B cell (primary cell): ENCODE results near the gene B3GALNT1. TPM values are rescaled to one million over a fixed set of nuclear protein-coding genes. Genes with fewer than 3 reads are reported as not detected.

Experiments used
- ATAC-seq: fragments of 200-7000 bp; cut with Tn5 transposase; one replicate; pipeline ENCODE4 v1.10.0; 2021; ENCODE audit warnings: low read depth, mild to moderate bottlenecking, moderate number of reproducible peaks, moderate library complexity
- CTCF ChIA-PET: fragments of 350-600 bp; sonication (Branson Sonifier 250); formaldehyde crosslinking; loops from one replicate; lab custom pipeline; 2021; ENCODE audit warnings: antibody characterized with exemption, inconsistent platforms; lab: Charles Lee
- POLR2A ChIA-PET: fragments of 350-600 bp; sonication (Branson Sonifier 250); formaldehyde crosslinking; loops from one replicate; lab custom pipeline; 2021; ENCODE audit warnings: antibody characterized with exemption; lab: Charles Lee
- DNase-seq: peaks from one replicate; pipeline ENCODE4 v3.0.0; 2013
- H2AFZ ChIP-seq: 2 replicates; pipeline ENCODE4 v1.6.1; 2012; ENCODE audit warnings: mild to moderate bottlenecking, low read depth, low read length; ENCODE audit not compliant: insufficient read depth, poor library complexity, severe bottlenecking
- H3K27ac ChIP-seq, 2 donors: 1 replicate in 1 of 2; 2 replicates in 1 of 2; pipeline ENCODE4 v1.5.1; 2012 to 2013; ENCODE audit warnings: low read length in 2 of 2, mild to moderate bottlenecking in 2 of 2, moderate library complexity in 1 of 2
- H3K27me3 ChIP-seq, 4 experiments: fragments of 200-600 bp in 1 of 4; sonication (generic) in 1 of 4; replicated peaks in 1 of 4; 1 replicate in 2 of 4; 2 replicates in 2 of 4; pipeline versions ENCODE4 v1.6.1 to v1.7.0; 2013 to 2016; ENCODE audit warnings: low read length in 3 of 4, mild to moderate bottlenecking in 2 of 4, mixed read lengths in 1 of 4, moderate library complexity in 1 of 4; ENCODE audit not compliant: insufficient read depth in 4 of 4, control insufficient read depth in 3 of 4; ENCODE audit errors: control extremely low read depth in 1 of 4
- H3K36me3 ChIP-seq, 2 experiments: replicated peaks in 1 of 2; 1 replicate in 1 of 2; 2 replicates in 1 of 2; pipeline versions ENCODE4 v1.6.1 to v1.7.1; 2013; ENCODE audit warnings: low read length in 1 of 2; ENCODE audit not compliant: insufficient read depth in 2 of 2, control insufficient read depth in 1 of 2; ENCODE audit errors: control extremely low read depth in 1 of 2, extremely low read depth in 1 of 2
- H3K4me1 ChIP-seq, 2 donors: fragments of 200-600 bp in 1 of 2; sonication (generic) in 1 of 2; 1 replicate in 1 of 2; 2 replicates in 1 of 2; pipeline versions ENCODE4 v1.5.1 to v1.6.1; 2013 to 2017; ENCODE audit warnings: low read length in 2 of 2; ENCODE audit not compliant: control insufficient read depth in 2 of 2, insufficient read depth in 2 of 2
- H3K4me2 ChIP-seq: replicated peaks from 2 replicates; pipeline ENCODE3; 2012; ENCODE audit warnings: mild to moderate bottlenecking, low read depth, low read length; ENCODE audit not compliant: poor library complexity, severe bottlenecking
- H3K4me3 ChIP-seq, 5 experiments: fragments of 200-600 bp in 1 of 5; sonication (generic) in 1 of 5; 1 replicate in 3 of 5; 2 replicates in 2 of 5; pipeline versions ENCODE4 v1.5.1 to v1.7.0; 2011 to 2016; ENCODE audit warnings: low read length in 4 of 5, mild to moderate bottlenecking in 4 of 5, low read depth in 2 of 5, control low read depth in 1 of 5, moderate library complexity in 1 of 5; ENCODE audit not compliant: insufficient read depth in 1 of 5; ENCODE audit errors: control extremely low read depth in 1 of 5, extremely low read depth in 1 of 5
- H3K79me2 ChIP-seq: fragments of 200-600 bp; sonication (generic); one replicate; pipeline ENCODE4 v1.6.0; 2016; ENCODE audit warnings: low read length; ENCODE audit not compliant: control insufficient read depth, insufficient read depth
- H3K9ac ChIP-seq: fragments of 200-600 bp; sonication (generic); 2 replicates; pipeline ENCODE4 v1.6.1; 2017; ENCODE audit warnings: mild to moderate bottlenecking, low read length, moderate library complexity
- H3K9me3 ChIP-seq, 3 donors: one replicate each; pipeline versions ENCODE4 v1.6.1 to v1.7.1; 2013; ENCODE audit warnings: low read length in 2 of 3; ENCODE audit not compliant: control insufficient read depth in 2 of 3, insufficient read depth in 1 of 3; ENCODE audit errors: control extremely low read depth in 1 of 3
- H4K20me1 ChIP-seq: 2 replicates; pipeline ENCODE4 v1.6.0; 2012; ENCODE audit warnings: mild to moderate bottlenecking, low read length; ENCODE audit not compliant: insufficient read depth, control insufficient read depth, poor library complexity, severe bottlenecking
- H3K27ac Mint-ChIP-seq: one replicate; pipeline ENCODE4 v1.8.0; 2021; ENCODE audit warnings: mixed read lengths
- H3K27me3 Mint-ChIP-seq: one replicate; pipeline ENCODE4 v1.8.0; 2021; ENCODE audit warnings: mixed read lengths
- H3K4me1 Mint-ChIP-seq: one replicate; pipeline ENCODE4 v1.8.0; 2021; ENCODE audit warnings: mixed read lengths
- H3K4me3 Mint-ChIP-seq: one replicate; pipeline ENCODE4 v1.8.0; 2021; ENCODE audit warnings: mixed read lengths
- H3K9me3 Mint-ChIP-seq: one replicate; pipeline ENCODE4 v1.8.0; 2022; ENCODE audit warnings: mixed read lengths; ENCODE audit not compliant: insufficient read depth
- EZH2 ChIP-seq: IDR thresholded peaks from 2 replicates; pipeline ENCODE4 v1.6.1; 2012; ENCODE audit warnings: borderline replicate concordance, low read depth, mild to moderate bottlenecking, moderate library complexity, low read length; ENCODE audit not compliant: insufficient read depth, poor library complexity, severe bottlenecking
- WGBS: methylation state at CpG from one replicate; pipeline ENCODE4 v1.1.5; 2013; ENCODE audit warnings: missing lambda C conversion rate; ENCODE audit not compliant: insufficient coverage; 5-methylcytosine and 5-hydroxymethylcytosine counted together
- intact Hi-C: fragments of 100-400 bp; cut with micrococcal nuclease; formaldehyde crosslinking; loops from one replicate; pipeline ENCODE4 v1.10.0; 2022
- polyA minus RNA-seq: library from RNA; depleted of rRNA, polyadenylated mRNA; stranded (reverse); fragments of >200 nt; gene quantifications from 2 replicates; pipeline ENCODE4 v1.2.3, GENCODE V29; 2012
- polyA plus RNA-seq: library from polyadenylated mRNA; depleted of rRNA; stranded (reverse); fragments of >200 nt; gene quantifications from 2 replicates; pipeline ENCODE4 v1.2.3, GENCODE V29; 2012
- total RNA-seq, 2 donors: library from RNA; stranded (reverse); fragments of 120-200 nt in 1 of 2; gene quantifications; 1 replicate in 1 of 2; 2 replicates in 1 of 2; pipeline versions ENCODE4 v1.2.3 to v1.2.4, GENCODE V29; 2013 to 2022
- TF ChIP-seq, protein P1 (sequence below): fragments of 200-600 bp; IDR thresholded peaks from one replicate; pipeline ENCODE4 v1.8.0; 2022; ENCODE audit warnings: antibody characterized with exemption, mild to moderate bottlenecking

The B3GALNT1 gene
- total RNA-seq (6.4 and 9.8 TPM in 2 replicates), polyA plus RNA-seq (0.28 TPM in 1 of 2 replicates, not detected in the other), polyA minus RNA-seq (0.57 and 0.86 TPM in 2 replicates)
- 0.89 TPM for total RNA-seq (2013)

GRCh38 chr3:161104561-161105551 is at the start of gene B3GALNT1:
Gene B3GALNT1 (minus strand): TSS chr3:161105349. CDS start chr3:161086754, 18,595 bp downstream.
- WGBS: 2% methylated on average over 95 of the region's 97 CpGs
- intact Hi-C loops: loop anchor here (5.0 to 10.0 kb wide), 2 partner anchors 33 to 150 kb away; no protein-coding TSS in a partner anchor
- Histone ChIP-seq H3K4me1 (peaks cover 6 to 10% of the 10 kb centered on the region in 2 donors), H3K9ac (peak within 1 kb of the TSS; percentile 65), H3K27ac (no peak within 1 kb of the TSS), H3K9me3 (no peaks in the 10 kb centered on the region), H3K4me3 (peak within 1 kb of the TSS; percentile 21 to 70 (median 53)), H3K27me3 (peaks cover 0 to 6% (median 2%) of the 10 kb centered on the region in 4 experiments), H3K4me2 (peak within 1 kb of the TSS; percentile 89), H3K36me3 (no peaks in the 10 kb centered on the region), H3K79me2 (no peaks in the 10 kb centered on the region), H4K20me1 (no peaks in the 10 kb centered on the region), H2AFZ (peak within 1 kb of the TSS; percentile 83)
- Mint-ChIP-seq H3K27me3 (peaks cover 11% of the 10 kb centered on the region), H3K9me3 (no peaks in the 10 kb centered on the region), H3K27ac (peak within 1 kb of the TSS; percentile 7), H3K4me1 (peaks cover 12% of the 10 kb centered on the region), H3K4me3 (peak within 1 kb of the TSS; percentile 83)
- DNase-seq (peak; percentile 50), ATAC-seq (peak; percentile 81)
- TF ChIP-seq, protein P1, sequence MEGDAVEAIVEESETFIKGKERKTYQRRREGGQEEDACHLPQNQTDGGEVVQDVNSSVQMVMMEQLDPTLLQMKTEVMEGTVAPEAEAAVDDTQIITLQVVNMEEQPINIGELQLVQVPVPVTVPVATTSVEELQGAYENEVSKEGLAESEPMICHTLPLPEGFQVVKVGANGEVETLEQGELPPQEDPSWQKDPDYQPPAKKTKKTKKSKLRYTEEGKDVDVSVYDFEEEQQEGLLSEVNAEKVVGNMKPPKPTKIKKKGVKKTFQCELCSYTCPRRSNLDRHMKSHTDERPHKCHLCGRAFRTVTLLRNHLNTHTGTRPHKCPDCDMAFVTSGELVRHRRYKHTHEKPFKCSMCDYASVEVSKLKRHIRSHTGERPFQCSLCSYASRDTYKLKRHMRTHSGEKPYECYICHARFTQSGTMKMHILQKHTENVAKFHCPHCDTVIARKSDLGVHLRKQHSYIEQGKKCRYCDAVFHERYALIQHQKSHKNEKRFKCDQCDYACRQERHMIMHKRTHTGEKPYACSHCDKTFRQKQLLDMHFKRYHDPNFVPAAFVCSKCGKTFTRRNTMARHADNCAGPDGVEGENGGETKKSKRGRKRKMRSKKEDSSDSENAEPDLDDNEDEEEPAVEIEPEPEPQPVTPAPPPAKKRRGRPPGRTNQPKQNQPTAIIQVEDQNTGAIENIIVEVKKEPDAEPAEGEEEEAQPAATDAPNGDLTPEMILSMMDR: no peak
- no peak for TF ChIP-seq EZH2
- ChIA-PET CTCF (interaction anchor here (1.0 to 2.5 kb wide), 3 partner anchors 8 to 152 kb away, joined by 5 to 7 read pairs (median 5); no protein-coding TSS in a partner anchor), POLR2A (no interaction called here)
